Measurements from ENCODE around the gene JAZF1. TPM values are rescaled to one million over a fixed set of nuclear protein-coding genes. Genes with fewer than 3 reads are reported as not detected.

JAZF1 gene
- total and polyA plus RNA-seq, 2 of the 4 experiments (the other 2 are of a cell fraction): 8.4 to 10.5 TPM

- TF ChIP-seq BHLHE40 (IDR thresholded peaks at IDR 0.05; ENCODE audit: low read depth, low read length): no peak
These were observed 313.5 kb downstream of the JAZF1 start (continued) for GRCh38 chr7:27866828-27867672.

GRCh38 chr7:27866256-27866655 lies 314.3 kb downstream of the JAZF1 start:
- Histone ChIP-seq H4K91ac (ENCODE audit: insufficient read depth, low read depth, low read length) (no peak overlapping the region), H3K27ac (ENCODE audit: insufficient read depth, low read length) (no peak overlapping the region), H3K9me1 (ENCODE audit: insufficient read depth, low read length) (no peaks in the 10 kb centered on the region), H3K18ac (ENCODE audit: low read depth, low read length) (no peak overlapping the region), H3K9me3 (ENCODE audit: control insufficient read depth, insufficient read depth, low read length) (no peaks in the 10 kb centered on the region), H2BK120ac (ENCODE audit: low read depth, low read length) (no peak overlapping the region), H3K56ac (ENCODE audit: extremely low read depth, insufficient read depth, low read length) (no peak overlapping the region), H3K14ac (replicated peaks; ENCODE audit: low read depth, low read length) (no peak overlapping the region), H2BK15ac (ENCODE audit: low read depth, low read length) (no peak overlapping the region), H2AK9ac (replicated peaks; ENCODE audit: low read depth, low read length, poor library complexity) (no peak overlapping the region), H3K23ac (ENCODE audit: low read depth, low read length) (no peak overlapping the region), H3K4me3 (ENCODE audit: insufficient read depth, low read depth, low read length) (no peak overlapping the region), H3K4me1 (ENCODE audit: control insufficient read depth, insufficient read depth, low read length) (no peaks in the 10 kb centered on the region), H2AK5ac (ENCODE audit: low read depth, low read length) (no peak overlapping the region), H3K27me3 (ENCODE audit: control insufficient read depth, insufficient read depth, low read length) (no peaks in the 10 kb centered on the region), H3K4me2 (ENCODE audit: low read depth, low read length) (no peak overlapping the region), H3K36me3 (ENCODE audit: control insufficient read depth, insufficient read depth, low read length) (peaks cover 3% of the 10 kb centered on the region), H4K5ac (ENCODE audit: low read depth, low read length) (no peak overlapping the region), H2BK20ac (ENCODE audit: low read depth, low read length) (no peak overlapping the region), H4K8ac (ENCODE audit: low read depth in 2 of 2, low read length in 2 of 2) (no peak overlapping the region), H3K9ac (ENCODE audit: low read depth, low read length) (no peak overlapping the region), H4K20me1 (ENCODE audit: insufficient read depth, low read length) (peaks cover 4% of the 10 kb centered on the region; the same call in 1 of the 2 replicates), H2BK5ac (ENCODE audit: low read depth, low read length, poor library complexity, severe bottlenecking) (no peak overlapping the region), H2AFZ (replicated peaks; ENCODE audit: low read length, poor library complexity) (no peak overlapping the region), H3K4ac (ENCODE audit: low read depth, low read length) (no peak overlapping the region), H3K79me1 (ENCODE audit: low read depth in 1 of 2, low read length in 2 of 2) (peaks cover 0 to 13% of the 10 kb centered on the region in 2 experiments; a peak in 2 of 4 replicates)
- BruUV-seq (replicated peaks): no TSS peak
- no CpG with 5 or more reads among the region's 2 CpGs for WGBS, 2 experiments (ENCODE audit: extremely low coverage in 2 of 2, insufficient read length in 1 of 2)
- intact Hi-C loops (cut with micrococcal nuclease) (no loop called here), dilution Hi-C loops (cut with HindIII; ENCODE audit: low sequenced_read_pairs, unreplicated experiment) (no loop called here), in situ Hi-C loops (cut with MboI; ENCODE audit: low sequenced_read_pairs) (no loop called here)
- no peak for ATAC-seq (ENCODE audit: low read depth)
- POLR2A ChIA-PET (ENCODE audit: unreplicated experiment): no interaction called here
- TF ChIP-seq MXI1 (IDR thresholded peaks at IDR 0.05; ENCODE audit: borderline replicate concordance, low read depth, low read length) (no peak), RCOR1 (IDR thresholded peaks at IDR 0.05; ENCODE audit: insufficient replicate concordance, low read length) (no peak), CHD1 (IDR thresholded peaks at IDR 0.05; ENCODE audit: low read depth, low read length) (no peak), ELK1 (IDR thresholded peaks at IDR 0.05; ENCODE audit: borderline replicate concordance, low read depth, low read length) (no peak)
- CTCF ChIA-PET: no interaction called here
- no peak for DNase-seq

Measured in IMR-90 (cell line).